Panc1 (cell line): ENCODE results near the gene WDR4.

ENCODE experiments used
- CTCF ChIP-seq: fragments of 450-650 bp; IDR thresholded peaks from 2 replicates; pipeline ENCODE4 v1.5.1; 2017; ENCODE audit warnings: mild to moderate bottlenecking
- POLR2AphosphoS5 ChIP-seq: IDR thresholded peaks from 2 replicates; pipeline ENCODE4 v1.6.1; 2012; ENCODE audit warnings: mild to moderate bottlenecking, low read depth, low read length, moderate library complexity
- REST ChIP-seq, 2 experiments: IDR thresholded peaks; 2 replicates each; pipeline ENCODE4 v1.6.1; 2011 to 2012; ENCODE audit warnings: low read depth in 2 of 2, control low read depth in 1 of 2, low read length in 1 of 2, mild to moderate bottlenecking in 1 of 2, moderate library complexity in 1 of 2; ENCODE audit not compliant: insufficient read depth in 1 of 2
- SIN3A ChIP-seq: IDR thresholded peaks from 2 replicates; pipeline ENCODE4 v1.6.1; 2012; ENCODE audit warnings: low read depth, mild to moderate bottlenecking, low read length, moderate library complexity, borderline replicate concordance; ENCODE audit not compliant: insufficient read depth

GRCh38 chr21:42819861-42820615 is 59.3 kb downstream of the WDR4 start:
- TF ChIP-seq CTCF (no peak), REST (IDR thresholded peaks at IDR 0.05; ENCODE audit: insufficient read depth in 1 of 2, low read depth in 2 of 2, low read length in 1 of 2) (no peak), POLR2AphosphoS5 (no peak), SIN3A (no peak)
